ENCODE data around the gene GTF2I.
"Not testable (repeated sequence)": the region's sequence is repeated elsewhere in the genome, so short reads cannot be mapped to it uniquely, and the experiment has no call there.

Gene GTF2I

DNA sequence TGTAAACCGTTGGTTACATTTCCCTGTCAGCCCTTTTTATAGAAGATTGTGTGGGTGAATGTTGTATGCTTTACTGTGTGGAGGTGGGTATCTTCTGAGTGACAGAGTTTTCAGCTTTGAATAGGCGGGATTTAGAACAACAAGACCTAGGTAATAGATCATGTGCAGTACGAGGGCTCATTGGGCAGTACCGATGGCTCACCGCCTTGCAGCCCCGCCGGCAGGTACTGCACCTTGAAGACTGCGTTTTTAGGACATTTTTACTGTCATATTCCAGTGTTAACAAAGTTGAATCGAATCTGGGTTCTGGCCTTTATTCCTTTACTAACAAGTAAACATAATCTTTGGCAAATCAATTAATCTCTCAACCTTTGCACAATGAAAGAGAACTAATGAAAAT, 60.4 kb downstream of the GTF2I start:
- DNase-seq = no peak

DNA sequence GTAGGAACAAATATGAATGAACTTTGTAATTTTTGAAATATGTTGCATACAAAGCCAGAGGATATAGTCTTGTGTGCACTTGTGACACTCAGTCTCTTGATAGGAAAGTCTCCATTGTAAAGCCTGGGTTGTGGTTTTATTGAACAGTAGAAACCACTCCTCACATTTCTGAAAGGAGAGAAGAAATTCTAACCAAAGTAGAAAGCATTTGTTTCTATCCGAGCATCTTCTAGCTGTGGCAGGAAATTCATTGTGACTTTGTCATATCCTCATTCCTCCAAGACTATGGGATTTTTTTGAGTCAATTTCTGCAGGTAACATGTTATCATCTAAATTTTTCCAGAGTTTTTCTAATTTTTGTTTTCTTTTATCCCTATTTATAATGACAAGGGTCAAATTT, 60.8 kb downstream of the GTF2I start:
- no peak for DNase-seq

DNA sequence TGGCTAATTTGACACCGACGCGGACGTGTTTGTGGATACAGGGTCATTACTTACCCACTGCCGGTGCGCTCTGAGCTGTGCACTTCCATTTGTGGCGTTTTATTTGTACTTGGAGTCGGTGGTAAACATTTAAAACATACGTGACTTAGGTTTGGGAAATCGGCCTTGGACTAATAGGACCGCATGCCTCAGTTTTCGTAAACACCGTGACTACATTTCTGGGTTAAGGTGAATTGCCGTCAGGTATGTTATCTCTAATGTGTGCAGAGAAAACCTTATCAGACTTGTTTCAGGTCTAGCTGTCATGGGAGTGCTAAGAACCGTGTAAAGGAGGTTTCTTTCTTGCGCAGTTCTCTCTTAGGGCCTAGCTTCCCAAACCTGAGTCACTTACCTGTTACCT, 64.6 kb downstream of the GTF2I start:
- DNase-seq = no peak

DNA sequence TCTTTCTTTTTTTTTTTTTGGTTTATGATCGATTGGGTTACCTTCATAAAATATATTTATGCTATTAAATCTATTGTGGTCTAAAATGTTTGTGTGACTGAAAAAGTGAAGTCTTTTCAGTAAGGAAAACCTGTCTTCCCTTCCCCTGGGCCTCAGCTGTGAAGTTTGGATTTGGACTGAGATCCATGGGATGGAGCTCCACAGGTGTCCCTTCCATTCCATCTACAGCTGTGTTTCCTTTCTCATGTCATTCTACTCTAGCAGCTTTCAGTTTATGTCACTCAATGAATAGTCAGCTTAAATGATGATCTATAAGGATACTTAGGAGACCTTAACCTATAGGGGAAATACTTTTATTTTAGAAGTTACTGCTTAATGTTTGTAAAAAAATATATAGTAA, 68.3 kb downstream of the GTF2I start:
- no peak for DNase-seq

DNA sequence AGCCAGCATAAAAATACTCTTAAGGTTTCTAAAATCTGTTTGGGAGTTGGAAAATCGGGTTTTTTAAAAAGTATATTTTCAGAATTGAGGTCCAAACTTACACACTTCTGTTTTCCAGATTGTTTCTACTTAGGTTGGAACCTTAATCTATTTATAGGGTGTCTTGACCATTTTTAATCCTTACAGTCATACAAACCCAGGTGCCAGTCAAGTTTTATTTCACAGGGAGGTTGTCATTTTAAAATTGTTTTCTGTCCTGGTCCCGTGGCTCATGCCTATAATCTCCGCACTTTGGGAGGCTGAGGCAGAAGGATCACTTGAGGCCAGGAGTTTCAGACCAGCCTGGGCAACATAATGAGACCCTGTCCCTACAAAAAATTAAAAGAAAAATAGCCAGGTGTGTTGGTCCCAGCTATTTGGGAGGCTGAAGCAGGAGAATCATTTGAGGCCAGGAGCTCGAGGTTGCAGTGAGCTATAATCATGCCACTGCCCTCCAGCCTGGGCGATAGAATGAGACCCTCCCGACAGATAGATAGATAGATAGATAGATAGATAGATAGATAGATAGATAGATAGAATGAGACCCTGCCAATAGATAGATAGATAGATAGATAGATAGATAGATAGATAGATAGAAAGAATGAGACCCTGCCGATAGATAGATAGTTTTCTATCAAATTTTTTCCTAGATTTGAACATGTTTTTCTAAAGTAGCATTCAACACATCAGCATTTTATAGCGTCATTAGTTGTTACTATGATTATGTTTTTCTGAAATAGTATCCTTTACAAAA, 69.0 kb downstream of the GTF2I start:
- no peak for DNase-seq

DNA sequence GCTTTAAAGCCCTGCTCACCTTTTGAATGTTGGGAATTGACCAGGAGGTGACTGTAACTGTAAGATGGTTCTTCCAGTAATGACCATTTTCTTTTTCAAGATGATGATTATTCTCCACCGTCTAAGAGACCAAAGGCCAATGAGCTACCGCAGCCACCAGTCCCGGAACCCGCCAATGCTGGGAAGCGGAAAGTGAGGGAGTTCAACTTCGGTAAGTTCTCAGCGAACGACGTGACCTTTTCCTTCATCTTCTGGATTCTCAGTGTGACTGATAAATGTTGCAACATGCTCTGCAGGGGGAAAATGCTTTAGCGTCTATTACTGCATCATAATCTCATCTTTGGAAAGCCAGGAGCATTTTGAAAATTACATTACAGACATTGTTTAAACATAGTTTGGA, 71.2 kb downstream of the GTF2I start:
- DNase-seq = not testable (repeated sequence)

DNA sequence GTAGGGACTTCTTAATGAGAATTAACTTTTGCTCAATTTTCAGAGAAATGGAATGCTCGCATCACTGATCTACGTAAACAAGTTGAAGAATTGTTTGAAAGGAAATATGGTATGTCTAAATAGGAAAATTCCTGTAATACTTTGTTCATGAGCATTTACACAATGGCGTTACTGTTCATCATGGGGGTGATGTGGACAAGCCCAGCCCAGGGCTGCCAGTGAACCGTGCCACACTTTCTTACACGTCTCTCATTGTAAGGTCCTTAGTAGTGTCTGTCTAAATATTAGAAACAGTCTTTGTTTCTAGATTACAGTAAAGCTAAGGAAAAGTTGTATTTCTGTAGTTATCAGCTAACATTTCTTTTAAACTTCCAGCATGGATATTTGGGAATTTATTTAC, 72.7 kb downstream of the GTF2I start:
- DNase-seq = not testable (repeated sequence)

DNA sequence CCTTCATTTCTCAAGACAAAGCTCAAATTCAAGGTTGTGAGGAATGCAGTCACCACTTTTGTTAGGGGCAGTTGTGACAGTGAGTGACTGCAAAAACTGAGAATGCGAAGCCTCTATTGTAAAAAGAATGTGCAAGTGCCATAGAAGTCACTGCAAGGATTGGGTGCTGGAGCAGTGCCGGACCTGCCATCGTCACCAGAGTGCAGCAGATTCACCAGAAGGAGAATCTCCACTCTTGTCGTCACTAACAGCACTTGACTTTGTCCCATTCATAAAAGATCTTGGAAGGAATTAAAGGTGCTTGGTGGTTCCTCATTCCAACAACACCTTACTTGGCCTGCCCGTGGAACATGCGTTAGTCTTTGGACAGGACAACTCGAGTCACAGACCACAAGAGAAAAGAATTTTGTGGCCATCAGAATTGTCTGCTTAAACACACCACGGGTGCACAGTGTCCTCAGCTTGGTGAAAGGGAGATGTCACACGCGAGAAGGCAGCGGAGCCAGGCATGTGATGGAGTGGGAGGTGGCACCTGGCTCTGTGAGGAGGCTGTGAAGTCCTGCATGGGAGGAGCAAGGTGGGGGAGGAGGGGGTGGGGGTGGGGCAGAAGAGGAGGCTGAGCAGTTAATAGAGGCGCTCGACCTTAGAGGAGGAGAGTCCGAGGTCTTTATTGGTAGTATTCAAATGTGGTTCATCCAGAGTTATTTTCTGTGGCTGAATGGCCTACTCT, 82.6 kb downstream of the GTF2I start:
- DNase-seq = not testable (repeated sequence)

DNA sequence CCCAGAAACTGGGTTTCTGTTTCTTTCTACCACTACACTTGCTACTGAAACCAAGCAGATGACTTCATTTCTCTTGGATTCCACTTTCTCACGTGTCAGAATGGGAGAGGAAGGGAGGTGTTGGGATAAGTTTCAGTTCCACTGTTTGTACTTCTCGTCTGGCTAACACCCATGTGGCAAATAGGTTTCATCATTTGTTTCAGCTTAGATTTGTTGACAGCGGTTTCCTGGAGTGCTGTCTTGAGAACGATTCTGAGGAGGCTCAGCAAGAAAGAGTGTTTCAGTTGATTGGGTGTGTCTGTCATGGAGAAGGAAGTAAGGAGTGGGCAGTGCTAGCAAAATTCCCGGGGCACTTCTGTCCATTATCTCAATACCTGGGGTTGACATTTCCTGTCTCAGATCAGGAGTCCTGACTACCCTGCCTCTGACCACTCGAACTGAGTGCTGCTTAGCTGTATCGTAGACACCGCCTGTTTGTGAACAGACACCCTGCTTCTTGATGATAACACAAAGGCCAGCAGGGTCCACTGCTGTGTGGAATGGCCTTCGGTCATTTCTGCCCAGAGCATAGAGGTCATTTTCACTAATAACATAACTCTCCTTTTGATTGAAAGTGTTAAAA, 86.5 kb downstream of the GTF2I start:
- DNase-seq = not testable (repeated sequence)

DNA sequence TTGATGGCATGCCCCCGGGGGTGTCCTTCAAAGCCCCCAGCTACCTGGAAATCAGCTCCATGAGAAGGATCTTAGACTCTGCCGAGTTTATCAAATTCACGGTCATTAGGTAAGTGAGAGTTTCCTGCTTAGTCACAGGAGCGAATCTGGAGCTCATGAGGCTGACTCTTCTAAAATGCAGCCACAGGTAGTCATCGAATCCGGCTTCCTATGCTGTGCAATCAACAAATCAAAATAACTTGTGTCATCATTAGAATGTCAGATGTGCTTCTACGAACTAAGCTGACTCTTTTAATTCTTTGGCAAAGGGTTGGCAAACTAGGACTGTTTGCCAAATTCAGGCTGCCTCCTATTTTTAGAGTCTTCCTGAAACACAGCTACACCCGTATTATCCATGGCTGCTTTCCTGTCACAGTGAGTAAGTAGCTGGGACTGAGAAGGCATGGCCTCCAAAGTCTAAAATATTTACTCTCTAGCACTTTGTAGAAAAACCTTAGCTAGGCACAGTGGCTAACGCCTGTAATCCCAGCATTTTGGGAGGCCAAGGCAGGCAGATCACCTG, 96.5 kb downstream of the GTF2I start:
- not testable (repeated sequence) for DNase-seq

DNA sequence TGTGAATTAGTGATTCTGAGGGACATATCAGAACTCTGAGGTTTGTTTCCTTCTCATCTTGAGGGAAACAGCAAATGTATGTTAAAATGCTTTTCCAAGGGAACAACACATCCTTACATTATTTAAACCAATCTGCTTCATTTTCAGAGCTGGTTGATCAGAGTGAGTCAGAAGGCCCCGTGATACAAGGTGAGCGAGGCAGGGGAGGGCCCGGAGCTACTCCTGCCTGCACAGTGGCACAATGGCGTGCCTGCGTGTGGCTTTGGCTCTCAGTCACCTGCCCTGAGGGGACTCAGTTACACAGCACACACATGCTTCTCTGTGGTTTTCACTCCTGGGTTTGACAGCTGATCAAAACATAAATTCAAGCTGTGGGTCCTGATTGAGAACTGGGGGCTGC, 99.2 kb downstream of the GTF2I start:
- not testable (repeated sequence) for DNase-seq

DNA sequence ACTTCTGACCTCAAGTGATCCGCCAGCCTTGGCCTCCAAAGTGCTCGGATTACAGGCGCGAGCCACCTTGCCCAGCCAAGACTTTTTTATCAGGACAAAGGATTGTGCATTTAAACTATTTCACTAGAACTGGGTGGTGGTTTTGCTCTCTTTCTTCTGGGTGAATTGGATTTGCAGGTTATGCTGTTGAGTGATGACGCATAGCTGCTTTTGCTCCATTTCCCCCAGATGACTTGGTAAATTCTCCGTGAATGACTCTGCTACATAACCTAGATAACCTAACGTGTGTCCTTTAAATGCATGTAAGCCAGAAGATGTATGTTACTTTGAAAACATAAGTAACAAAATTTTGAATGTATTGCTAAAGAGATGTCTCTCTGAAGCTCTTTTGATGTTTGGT, 100.8 kb downstream of the GTF2I start:
- DNase-seq = not testable (repeated sequence)

DNA sequence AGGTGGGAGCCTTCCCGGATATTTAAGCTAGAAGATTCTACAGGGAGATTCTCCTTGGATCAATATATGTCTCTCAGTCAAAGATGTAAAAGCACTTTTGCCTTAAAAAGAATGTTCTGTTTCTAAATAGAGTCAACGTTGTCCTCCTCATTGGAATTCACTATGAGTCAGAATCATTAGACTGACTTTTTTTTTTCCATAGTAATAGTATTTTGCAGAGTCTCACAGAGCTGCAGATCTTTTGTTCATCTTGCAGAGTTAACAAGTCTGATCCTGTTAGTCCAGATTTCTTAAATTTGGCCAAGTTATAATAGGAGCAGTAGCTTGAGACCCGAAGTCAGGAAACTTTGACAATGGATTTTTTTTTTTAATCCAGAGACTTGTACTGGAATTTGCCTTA, 101.5 kb downstream of the GTF2I start:
- not testable (repeated sequence) for DNase-seq

DNA sequence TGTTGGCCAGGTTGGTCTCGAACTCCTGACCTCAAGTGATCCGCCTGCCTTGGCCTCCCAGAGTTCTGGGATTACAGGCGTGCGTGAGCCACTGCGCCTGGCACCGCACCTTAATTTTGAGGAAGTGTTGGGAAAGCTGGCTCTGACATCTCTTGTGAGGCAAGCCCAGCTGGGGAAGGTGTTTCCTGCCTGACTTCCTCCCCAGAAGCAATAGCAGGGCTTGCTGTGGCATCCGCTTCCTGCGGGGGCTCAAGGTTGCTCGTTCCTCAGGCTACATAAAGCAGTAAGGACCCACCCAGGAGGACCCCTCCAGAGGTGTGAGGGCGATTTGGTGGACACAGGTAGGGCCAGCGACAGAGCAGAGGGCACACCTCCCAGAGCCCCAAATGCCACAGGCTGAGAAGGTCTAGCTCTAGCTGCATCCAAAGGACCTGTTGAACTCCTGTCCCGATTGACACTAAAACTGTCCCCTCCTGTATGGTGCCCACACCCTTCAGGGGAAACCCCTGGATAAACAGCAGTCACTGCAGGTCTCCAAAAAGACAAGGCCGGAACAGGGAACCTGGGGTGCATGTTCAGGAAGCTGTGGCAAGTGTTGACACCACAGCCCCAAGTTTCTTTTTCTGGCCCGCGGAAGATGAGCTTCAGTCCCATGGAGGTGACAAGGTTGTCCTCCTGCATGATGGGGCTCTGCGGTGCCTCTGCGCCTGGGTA, 107.8 kb downstream of the GTF2I start:
- DNase-seq = not testable (repeated sequence)

DNA sequence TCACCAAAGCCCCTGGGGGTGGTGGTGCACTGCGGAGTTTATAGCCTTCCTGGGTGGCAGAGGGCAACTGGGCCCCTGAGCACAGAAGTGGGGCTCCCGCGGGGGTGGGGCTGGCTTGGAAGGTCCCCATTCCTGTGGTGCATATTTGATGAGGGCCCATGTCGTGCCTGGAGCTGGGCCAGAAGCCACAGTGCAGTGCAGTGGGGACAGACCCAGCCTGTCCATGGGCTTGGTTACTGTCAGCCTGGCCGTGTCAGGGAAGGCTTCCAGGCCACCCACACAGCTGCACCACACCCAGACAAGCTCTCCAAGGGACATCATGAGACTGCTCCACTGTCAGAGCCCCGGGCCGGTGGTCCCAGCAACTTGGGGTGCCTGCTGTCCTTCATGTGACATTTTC, 109.0 kb downstream of the GTF2I start:
- not testable (repeated sequence) for DNase-seq

DNA sequence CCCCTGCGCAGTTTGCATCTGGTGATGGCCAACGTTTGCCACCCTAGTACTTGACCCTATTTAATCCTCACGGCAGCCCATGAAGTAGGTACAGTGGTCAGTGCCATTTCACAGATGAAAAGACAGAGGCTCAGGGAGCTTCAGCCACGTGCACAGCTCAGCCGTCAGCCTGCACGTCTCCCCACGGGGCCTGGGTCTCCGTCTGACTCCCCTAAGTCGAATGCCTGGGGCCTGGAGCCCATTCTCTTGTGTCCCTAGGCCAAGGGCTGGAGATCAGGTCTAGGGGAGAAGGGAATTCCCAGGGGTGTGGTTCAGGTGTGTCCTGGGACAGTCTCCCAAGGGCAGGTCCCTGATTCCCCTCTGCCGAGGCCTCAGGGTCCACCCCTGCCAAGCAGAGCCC, 109.5 kb downstream of the GTF2I start:
- DNase-seq = not testable (repeated sequence)

DNA sequence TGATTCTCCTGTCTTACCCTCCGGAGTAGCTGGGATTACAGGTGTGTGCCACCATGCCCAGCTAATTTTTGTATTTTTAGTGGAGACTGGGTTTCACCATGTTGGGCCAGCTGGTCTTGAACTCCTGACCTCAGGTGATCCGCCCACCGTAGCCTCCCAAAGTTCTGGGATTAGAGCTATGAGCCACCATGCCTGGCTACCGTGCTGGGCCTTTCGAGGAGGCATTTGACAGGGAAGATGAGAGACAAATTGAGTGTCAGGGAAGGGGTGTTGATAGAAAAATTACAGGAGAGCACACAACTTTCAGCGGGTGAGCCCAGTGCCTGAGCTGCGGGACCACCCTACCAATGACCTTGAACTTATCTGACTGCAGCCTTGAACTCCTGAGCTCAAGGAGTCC, 112.5 kb downstream of the GTF2I start:
- DNase-seq = not testable (repeated sequence)

DNA sequence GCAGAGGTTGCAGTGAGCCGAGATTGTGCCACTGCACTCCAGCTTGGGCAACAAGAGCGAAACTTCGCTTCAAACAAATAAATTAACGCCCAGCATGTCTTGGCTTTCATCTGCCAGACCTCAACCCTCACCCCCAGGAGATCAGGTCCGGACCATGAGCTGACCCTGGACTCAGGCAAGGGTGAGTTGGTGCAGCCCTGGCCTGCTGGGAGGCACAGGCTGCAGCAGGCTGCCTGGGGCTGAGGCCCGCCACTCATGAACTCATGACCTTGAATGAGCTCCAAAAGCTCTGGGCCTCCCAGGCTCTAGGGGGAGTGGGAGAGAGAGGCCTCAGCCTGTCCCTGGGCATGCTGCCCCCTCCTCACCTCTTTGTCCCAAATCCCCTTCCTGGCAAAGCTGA, 114.6 kb downstream of the GTF2I start:
- DNase-seq = not testable (repeated sequence)

DNA sequence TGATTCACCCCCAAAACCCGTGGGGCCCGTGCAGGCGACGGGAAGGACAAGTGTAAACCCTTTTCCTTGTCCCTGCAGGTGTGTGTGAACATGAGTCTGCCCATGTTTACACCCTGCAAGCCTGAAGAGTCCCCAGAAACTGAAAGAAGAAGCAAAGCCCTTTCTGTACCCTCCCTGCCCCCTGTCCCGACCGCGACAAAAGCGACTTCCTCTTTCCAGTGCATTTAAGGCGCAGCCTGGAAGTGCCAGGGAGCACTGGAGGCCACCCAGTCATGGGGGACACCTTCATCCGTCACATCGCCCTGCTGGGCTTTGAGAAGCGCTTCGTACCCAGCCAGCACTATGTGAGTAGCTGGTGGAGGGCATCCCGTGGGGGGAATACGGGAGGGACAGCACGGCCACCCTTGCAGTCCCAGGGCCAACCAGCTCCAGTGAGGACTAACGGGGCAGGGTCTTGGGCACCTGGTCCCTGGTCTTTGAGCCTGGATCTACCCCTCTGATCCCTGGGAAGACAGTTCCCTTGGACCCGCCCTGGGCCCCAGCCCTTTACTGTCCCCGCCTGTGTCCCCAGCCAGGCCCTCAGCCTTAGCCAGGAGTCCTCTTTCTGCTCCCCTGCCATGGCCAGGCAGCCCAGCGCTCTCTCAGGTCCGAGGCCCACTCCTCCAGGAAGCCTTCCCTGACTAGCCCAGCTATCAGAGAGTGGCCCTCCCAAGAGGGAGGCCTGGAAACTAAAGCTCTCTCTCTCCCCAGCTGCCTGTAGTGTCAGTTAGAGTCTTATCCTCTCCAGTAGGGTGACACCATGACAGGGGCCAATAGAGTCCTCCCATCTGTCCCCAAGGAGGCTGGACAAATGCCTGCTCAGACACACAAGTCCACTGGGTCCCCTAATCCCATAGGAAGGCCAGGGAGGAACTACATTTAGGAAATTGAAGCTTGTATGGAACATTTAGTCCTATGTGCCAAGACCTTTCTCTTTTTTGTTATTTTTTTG, 116.5 kb downstream of the GTF2I start, which contains the start of gene NCF1:
Gene NCF1 (plus strand): TSS at position 252 of the 991 bp plus-strand sequence. CDS start 21 bp downstream, at position 273.
- not testable (repeated sequence) for DNase-seq

DNA sequence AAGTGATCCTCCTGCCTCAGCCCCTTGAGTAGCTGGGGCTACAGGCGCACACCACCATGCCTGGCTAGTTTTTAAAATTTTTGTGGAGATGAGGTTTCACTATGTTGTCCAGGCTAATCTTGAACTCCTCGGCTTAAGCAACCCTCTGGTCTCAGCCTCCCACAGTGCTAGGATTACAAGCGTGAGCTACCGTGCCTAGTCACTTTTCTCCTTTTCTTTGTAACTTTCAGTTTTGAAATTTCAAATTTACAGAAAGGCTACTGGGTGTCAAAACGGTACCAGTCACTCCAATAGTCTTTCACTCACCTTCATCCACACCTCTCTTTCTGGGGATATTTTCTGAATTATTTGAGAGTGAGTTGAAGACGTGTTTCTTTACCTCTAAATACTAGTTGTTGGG, 117.6 kb downstream of the GTF2I start:
- not testable (repeated sequence) for DNase-seq

DNA sequence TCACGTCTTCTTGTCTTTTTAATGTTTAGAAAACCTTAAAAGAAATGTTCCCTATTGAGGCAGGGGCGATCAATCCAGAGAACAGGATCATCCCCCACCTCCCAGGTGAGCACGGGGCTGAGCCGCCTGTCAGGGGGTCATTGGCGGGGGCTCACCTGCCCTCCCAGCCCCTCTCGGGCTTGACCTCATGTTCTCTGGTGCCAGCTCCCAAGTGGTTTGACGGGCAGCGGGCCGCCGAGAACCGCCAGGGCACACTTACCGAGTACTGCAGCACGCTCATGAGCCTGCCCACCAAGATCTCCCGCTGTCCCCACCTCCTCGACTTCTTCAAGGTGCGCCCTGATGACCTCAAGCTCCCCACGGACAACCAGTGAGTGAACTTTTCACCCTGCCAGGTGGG, 121.5 kb downstream of the GTF2I start:
- DNase-seq = not testable (repeated sequence)
